Measurements from ENCODE around the gene MOBP. TPM values are rescaled to one million over a fixed set of nuclear protein-coding genes. Genes with fewer than 3 reads are reported as not detected.
A peak's percentile ranks its signal among the peaks of the same experiment; 100 is the strongest.

The MOBP gene
- total RNA-seq, 3 donors from 2014 or later: under 0.01 TPM; not detected in 2

GRCh38 chr3:39528844-39529243 lies 61.4 kb downstream of the MOBP start:
- Histone ChIP-seq H3K27ac (no peak overlapping the region), H3K4me1 (no peaks in the 10 kb centered on the region), H3K36me3 (no peaks in the 10 kb centered on the region), H3K4me3 (no peak overlapping the region), H3K9me3 (peaks cover 0 to 6% of the 10 kb centered on the region in 2 donors), H3K27me3 (no peaks in the 10 kb centered on the region)
- intact Hi-C loops (cut with DNase I; ENCODE audit: low total_unique reads): no loop called here
- TF ChIP-seq POLR2AphosphoS5 (IDR thresholded peaks at IDR 0.05): no peak
- DNase-seq (ENCODE audit: low spot score in 2 of 2): no peak

GRCh38 chr3:39529577-39529976 lies 62.1 kb downstream of the MOBP start:
- no peaks in the 10 kb centered on the region for H3K4me1 ChIP-seq
- intact Hi-C loops (cut with DNase I; ENCODE audit: low total_unique reads): no loop called here
- no peak overlapping the region for H3K27ac ChIP-seq
- no peak for TF ChIP-seq POLR2AphosphoS5 (IDR thresholded peaks at IDR 0.05)
- no peak for TF ChIP-seq POLR2A (IDR thresholded peaks at IDR 0.05)
- TF ChIP-seq CTCF (IDR thresholded peaks at IDR 0.05): no peak
- no peaks in the 10 kb centered on the region for H3K27me3 ChIP-seq
- H3K9me3 ChIP-seq: no peaks in the 10 kb centered on the region
- no peak for DNase-seq (ENCODE audit: low spot score in 2 of 2)
- no peak overlapping the region for H3K4me3 ChIP-seq
- H3K36me3 ChIP-seq: no peaks in the 10 kb centered on the region

DNA sequence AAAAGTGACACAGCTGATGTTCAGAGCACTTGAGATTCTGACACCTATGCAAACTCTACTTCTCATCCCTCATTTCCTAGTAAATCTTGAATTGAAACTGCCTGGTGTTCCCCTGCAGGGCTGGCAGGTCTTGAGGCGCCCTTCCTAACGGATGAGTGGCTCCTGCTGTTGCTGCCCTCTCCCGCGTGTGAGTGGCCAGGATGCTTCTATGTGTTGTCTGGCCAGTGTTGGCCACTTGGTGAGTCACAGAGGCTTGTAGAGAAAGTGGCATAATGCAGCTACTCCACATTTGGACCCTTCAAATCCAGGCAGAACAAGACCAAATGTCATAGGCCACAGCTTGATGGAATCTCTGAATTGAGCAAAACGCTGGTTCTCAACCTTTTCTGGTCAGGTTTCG lies 63.6 kb downstream of the MOBP start:
- Histone ChIP-seq H3K9me3 (no peaks in the 10 kb centered on the region), H3K27ac (peak overlapping the region in 1 of 2 donors; percentile 8)

DNA sequence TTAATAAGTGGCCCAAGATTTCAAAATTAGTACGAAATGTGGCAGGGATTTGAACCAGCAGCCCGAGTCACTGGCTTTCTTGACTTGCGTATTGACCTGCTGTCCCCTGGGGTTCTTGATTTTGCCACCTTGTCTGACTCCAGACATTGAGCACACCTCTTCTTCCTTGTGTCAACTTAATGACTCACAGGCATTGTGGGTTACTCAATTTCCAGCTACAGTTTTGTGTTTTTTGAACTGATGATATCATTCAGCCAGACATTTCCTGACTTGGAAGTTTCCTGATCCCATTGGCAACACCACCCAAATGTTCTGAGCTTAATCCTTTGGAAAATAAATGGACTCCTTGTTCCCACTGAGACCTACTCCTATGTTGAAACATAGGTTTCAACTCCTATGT lies 64.2 kb downstream of the MOBP start:
- DNase-seq (ENCODE audit: low spot score in 2 of 2): no peak
- intact Hi-C loops (cut with DNase I; ENCODE audit: low total_unique reads): no loop called here
- H3K4me3 ChIP-seq: no peak overlapping the region
- no peak for TF ChIP-seq POLR2A (IDR thresholded peaks at IDR 0.05)
- no peak for TF ChIP-seq POLR2AphosphoS5 (IDR thresholded peaks at IDR 0.05)
- H3K27ac ChIP-seq: peak overlapping the region; percentile 20 to 38
- no peaks in the 10 kb centered on the region for H3K4me1 ChIP-seq
- no peaks in the 10 kb centered on the region for H3K36me3 ChIP-seq
- no peaks in the 10 kb centered on the region for H3K9me3 ChIP-seq
- no peaks in the 10 kb centered on the region for H3K27me3 ChIP-seq

More for the DNA sequence above, 63.6 kb downstream of the MOBP start:
- TF ChIP-seq POLR2A (IDR thresholded peaks at IDR 0.05): no peak
- TF ChIP-seq CTCF (IDR thresholded peaks at IDR 0.05): no peak
- no peak for TF ChIP-seq POLR2AphosphoS5 (IDR thresholded peaks at IDR 0.05)
- H3K27me3 ChIP-seq: no peaks in the 10 kb centered on the region
- DNase-seq (ENCODE audit: low spot score in 2 of 2): no peak
- no peak overlapping the region for H3K4me3 ChIP-seq
- no peaks in the 10 kb centered on the region for H3K36me3 ChIP-seq
- no peaks in the 10 kb centered on the region for H3K4me1 ChIP-seq
- intact Hi-C loops (cut with DNase I; ENCODE audit: low total_unique reads): no loop called here

DNA sequence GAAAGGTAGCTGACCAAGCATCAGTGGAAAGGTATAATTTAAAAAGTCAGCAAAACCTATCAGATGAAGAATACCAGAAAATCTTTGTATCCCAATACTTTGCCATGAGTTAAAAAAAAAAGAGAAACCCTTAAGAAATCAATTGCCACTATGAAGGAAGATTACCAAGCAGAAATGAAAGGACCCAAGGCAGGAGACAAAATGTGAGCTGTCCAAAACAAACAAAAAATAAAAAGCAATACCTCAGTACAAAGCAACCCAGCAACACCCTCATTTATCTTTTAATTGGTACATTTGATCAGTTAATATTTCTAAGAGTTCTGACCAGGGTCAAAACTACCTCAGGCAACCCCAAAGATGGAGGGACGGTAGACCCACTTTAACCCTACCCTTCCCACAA lies 65.3 kb downstream of the MOBP start:
- H3K4me1 ChIP-seq: no peaks in the 10 kb centered on the region
- intact Hi-C loops (cut with DNase I; ENCODE audit: low total_unique reads): no loop called here
- TF ChIP-seq POLR2A (IDR thresholded peaks at IDR 0.05) (no peak), CTCF (IDR thresholded peaks at IDR 0.05) (no peak)
- no peaks in the 10 kb centered on the region for H3K27me3 ChIP-seq
- no peaks in the 10 kb centered on the region for H3K9me3 ChIP-seq
- no peak overlapping the region for H3K27ac ChIP-seq
- H3K36me3 ChIP-seq: no peaks in the 10 kb centered on the region
- H3K4me3 ChIP-seq: no peak overlapping the region
- DNase-seq (ENCODE audit: low spot score in 2 of 2): no peak

- H3K9me3 ChIP-seq: no peaks in the 10 kb centered on the region
- no peaks in the 10 kb centered on the region for H3K4me1 ChIP-seq
- H3K36me3 ChIP-seq: no peaks in the 10 kb centered on the region
- intact Hi-C loops (cut with DNase I; ENCODE audit: low total_unique reads): no loop called here
- TF ChIP-seq POLR2A (IDR thresholded peaks at IDR 0.05) (no peak), POLR2AphosphoS5 (IDR thresholded peaks at IDR 0.05) (no peak), CTCF (IDR thresholded peaks at IDR 0.05) (no peak)
- no peaks in the 10 kb centered on the region for H3K27me3 ChIP-seq
- H3K4me3 ChIP-seq: no peak overlapping the region
- no peak for DNase-seq (ENCODE audit: low spot score in 2 of 2)
- no peak overlapping the region for H3K27ac ChIP-seq
Observed at GRCh38 chr3:39533226-39533625, 65.7 kb downstream of the MOBP start.
